ENCODE data around the gene WDR17. TPM values are rescaled to one million over a fixed set of nuclear protein-coding genes. Genes with fewer than 3 reads are reported as not detected.

The WDR17 gene
- total RNA-seq, 1 donor from 2014 or later: 6.3 TPM

- Mint-ChIP-seq H3K9me3 (ENCODE audit: unreplicated experiment) (no peaks in the 10 kb centered on the region), H3K4me3 (ENCODE audit: unreplicated experiment) (no peak overlapping the region), H3K27ac (ENCODE audit: unreplicated experiment) (no peak overlapping the region), H3K27me3 (ENCODE audit: unreplicated experiment) (peaks cover 2% of the 10 kb centered on the region), H3K4me1 (ENCODE audit: low read depth, unreplicated experiment) (no peaks in the 10 kb centered on the region), H3K36me3 (ENCODE audit: unreplicated experiment) (no peaks in the 10 kb centered on the region)
- DNase-seq: no peak
- TF ChIP-seq CTCF (IDR thresholded peaks at IDR 0.05; ENCODE audit: partially characterized antibody, unreplicated experiment): no peak
These were observed 11.9 kb upstream of the WDR17 start for GRCh38 chr4:176053785-176054184.

DNA sequence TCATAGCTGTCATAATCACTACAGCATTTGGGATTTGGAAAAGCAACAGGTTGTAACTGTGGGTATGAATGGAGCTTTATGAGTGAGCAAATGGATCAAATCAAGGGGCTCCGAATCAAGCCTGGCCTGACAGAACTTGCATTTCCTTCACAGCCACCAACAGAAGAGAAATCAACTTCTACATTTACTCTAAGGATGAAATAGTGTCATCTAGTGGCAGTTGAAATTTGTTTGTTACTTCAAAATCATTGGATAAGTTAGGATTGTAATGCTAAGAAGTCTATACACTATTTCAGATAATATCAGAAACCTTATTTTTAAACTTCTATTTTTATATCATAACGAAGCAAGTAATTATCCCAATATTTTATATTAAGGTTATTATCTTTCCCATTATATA, 10.7 kb upstream of the WDR17 start:
- no peak for TF ChIP-seq CTCF (IDR thresholded peaks at IDR 0.05; ENCODE audit: partially characterized antibody, unreplicated experiment)
- no peak for DNase-seq
- Mint-ChIP-seq H3K27me3 (ENCODE audit: unreplicated experiment) (peaks cover 2% of the 10 kb centered on the region), H3K27ac (ENCODE audit: unreplicated experiment) (no peak overlapping the region), H3K36me3 (ENCODE audit: unreplicated experiment) (no peaks in the 10 kb centered on the region), H3K4me3 (ENCODE audit: unreplicated experiment) (no peak overlapping the region), H3K9me3 (ENCODE audit: unreplicated experiment) (no peaks in the 10 kb centered on the region), H3K4me1 (ENCODE audit: low read depth, unreplicated experiment) (no peaks in the 10 kb centered on the region)

- Mint-ChIP-seq H3K4me3 (ENCODE audit: unreplicated experiment) (no peak overlapping the region), H3K4me1 (ENCODE audit: low read depth, unreplicated experiment) (peaks cover 5% of the 10 kb centered on the region), H3K36me3 (ENCODE audit: unreplicated experiment) (no peaks in the 10 kb centered on the region), H3K27me3 (ENCODE audit: unreplicated experiment) (peaks cover 3% of the 10 kb centered on the region), H3K9me3 (ENCODE audit: unreplicated experiment) (no peaks in the 10 kb centered on the region), H3K27ac (ENCODE audit: unreplicated experiment) (no peak overlapping the region)
- TF ChIP-seq CTCF (IDR thresholded peaks at IDR 0.05; ENCODE audit: partially characterized antibody, unreplicated experiment): no peak
- DNase-seq: no peak
These were observed 1.9 kb upstream of the WDR17 start for GRCh38 chr4:176063718-176064117.

- Mint-ChIP-seq H3K4me1 (ENCODE audit: low read depth, unreplicated experiment) (peaks cover 5% of the 10 kb centered on the region), H3K27me3 (ENCODE audit: unreplicated experiment) (peaks cover 3% of the 10 kb centered on the region), H3K9me3 (ENCODE audit: unreplicated experiment) (no peaks in the 10 kb centered on the region), H3K36me3 (ENCODE audit: unreplicated experiment) (no peaks in the 10 kb centered on the region), H3K4me3 (ENCODE audit: unreplicated experiment) (no peak overlapping the region), H3K27ac (ENCODE audit: unreplicated experiment) (no peak overlapping the region)
- TF ChIP-seq CTCF (IDR thresholded peaks at IDR 0.05; ENCODE audit: partially characterized antibody, unreplicated experiment): no peak
- DNase-seq: no peak
These were observed 1.1 kb upstream of the WDR17 start for GRCh38 chr4:176064539-176064938.

DNA sequence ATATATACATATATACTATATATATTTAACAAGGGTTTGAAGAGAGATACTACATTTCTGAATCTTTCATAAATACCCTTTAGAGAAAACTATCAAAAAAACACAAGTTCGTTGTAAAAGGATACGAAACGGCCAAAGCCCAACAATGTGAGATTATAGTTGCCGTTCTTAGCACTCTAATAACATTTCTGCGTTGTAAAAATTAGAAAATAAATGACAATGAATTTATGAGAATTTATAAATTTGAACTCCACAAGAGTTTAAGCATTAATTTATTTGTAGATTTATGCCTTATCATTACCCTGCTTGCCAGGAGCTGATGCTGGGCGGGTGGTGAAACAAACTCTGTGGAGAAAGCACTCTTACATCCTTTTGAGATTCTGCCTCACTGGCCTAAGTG, 1.1 kb downstream of the WDR17 start:
- DNase-seq: no peak
- Mint-ChIP-seq H3K9me3 (ENCODE audit: unreplicated experiment) (no peaks in the 10 kb centered on the region), H3K4me1 (ENCODE audit: low read depth, unreplicated experiment) (peaks cover 5% of the 10 kb centered on the region), H3K4me3 (ENCODE audit: unreplicated experiment) (no peak overlapping the region), H3K27me3 (ENCODE audit: unreplicated experiment) (peaks cover 3% of the 10 kb centered on the region), H3K27ac (ENCODE audit: unreplicated experiment) (no peak overlapping the region), H3K36me3 (ENCODE audit: unreplicated experiment) (no peaks in the 10 kb centered on the region)
- no peak for TF ChIP-seq CTCF (IDR thresholded peaks at IDR 0.05; ENCODE audit: partially characterized antibody, unreplicated experiment)
